Spleen (tissue), 7 donors: ENCODE results near the gene UGDH.

ENCODE experiments used
- POLR2A ChIP-seq, 3 donors: fragments of 450-650 bp; IDR thresholded peaks; one replicate each; pipeline ENCODE4 v1.5.1; 2017; ENCODE audit warnings: antibody characterized with exemption in 3 of 3, mild to moderate bottlenecking in 1 of 3
- TF ChIP-seq, protein P1 (sequence below), 11 experiments: fragments of 200-600 bp in 7 of 11; fragments of 450-650 bp in 4 of 11; sonication (generic) in 4 of 11; IDR thresholded peaks in 8 of 11; conservative IDR thresholded peaks in 3 of 11; 1 replicate in 7 of 11; 2 replicates in 4 of 11; pipeline versions ENCODE4 v1.4.0 to v1.8.0; 2016 to 2021; ENCODE audit warnings: antibody characterized with exemption in 11 of 11, inconsistent platforms in 4 of 11, mild to moderate bottlenecking in 1 of 11
- donor health status: DM: no; HTN: no; CAD: no; lungs with moderate emphysema.
- donor health status: DM: no; HTN: no; CAD: no.
- donor health status: DM: no; HTN: no; CAD: no.

DNA sequence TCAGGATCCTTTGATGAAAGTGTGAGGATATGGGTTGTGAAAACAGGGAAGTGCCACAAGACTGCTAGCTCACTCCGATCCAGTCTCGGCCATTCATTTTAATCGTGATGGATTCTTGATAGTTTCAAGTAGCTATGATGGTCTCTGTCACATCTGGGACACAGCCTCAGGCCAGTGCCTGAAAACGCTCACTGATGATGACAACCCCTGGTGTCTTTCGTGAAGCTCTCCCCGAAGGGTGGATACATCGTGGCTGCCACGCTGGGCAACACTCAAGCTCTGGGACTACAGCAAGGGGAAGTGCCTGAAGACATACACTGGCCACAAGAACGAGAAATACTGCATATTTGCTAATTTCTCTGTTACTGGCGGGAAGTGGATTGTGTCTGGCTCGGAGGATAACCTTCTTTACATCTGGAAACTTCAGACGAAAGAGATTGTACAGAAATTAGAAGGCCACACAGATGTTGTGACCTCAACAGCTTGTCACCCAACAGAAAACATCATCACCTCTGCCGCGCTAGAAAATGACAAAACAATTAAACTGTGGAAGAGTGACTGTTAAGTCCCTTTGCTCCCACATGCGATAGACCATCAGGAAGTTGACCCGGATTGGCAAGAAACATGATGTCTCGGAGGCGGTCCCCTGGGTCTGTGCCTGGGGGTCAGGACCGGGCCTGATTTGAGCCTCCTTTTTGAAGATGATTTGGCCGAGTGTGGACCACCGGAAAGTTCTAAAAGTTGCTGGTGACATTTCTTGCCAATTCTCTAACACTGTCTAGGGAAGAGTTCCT lies 46.1 kb downstream of the UGDH start:
- no peak for TF ChIP-seq POLR2A (IDR thresholded peaks at IDR 0.05)
- TF ChIP-seq, protein P1, sequence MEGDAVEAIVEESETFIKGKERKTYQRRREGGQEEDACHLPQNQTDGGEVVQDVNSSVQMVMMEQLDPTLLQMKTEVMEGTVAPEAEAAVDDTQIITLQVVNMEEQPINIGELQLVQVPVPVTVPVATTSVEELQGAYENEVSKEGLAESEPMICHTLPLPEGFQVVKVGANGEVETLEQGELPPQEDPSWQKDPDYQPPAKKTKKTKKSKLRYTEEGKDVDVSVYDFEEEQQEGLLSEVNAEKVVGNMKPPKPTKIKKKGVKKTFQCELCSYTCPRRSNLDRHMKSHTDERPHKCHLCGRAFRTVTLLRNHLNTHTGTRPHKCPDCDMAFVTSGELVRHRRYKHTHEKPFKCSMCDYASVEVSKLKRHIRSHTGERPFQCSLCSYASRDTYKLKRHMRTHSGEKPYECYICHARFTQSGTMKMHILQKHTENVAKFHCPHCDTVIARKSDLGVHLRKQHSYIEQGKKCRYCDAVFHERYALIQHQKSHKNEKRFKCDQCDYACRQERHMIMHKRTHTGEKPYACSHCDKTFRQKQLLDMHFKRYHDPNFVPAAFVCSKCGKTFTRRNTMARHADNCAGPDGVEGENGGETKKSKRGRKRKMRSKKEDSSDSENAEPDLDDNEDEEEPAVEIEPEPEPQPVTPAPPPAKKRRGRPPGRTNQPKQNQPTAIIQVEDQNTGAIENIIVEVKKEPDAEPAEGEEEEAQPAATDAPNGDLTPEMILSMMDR (IDR thresholded peaks at IDR 0.05 in 8 of 11, conservative IDR thresholded peaks at IDR 0.05 in 3 of 11): no peak
